ENCODE results near the gene FAM53B.

The FAM53B gene

GRCh38 chr10:124740369-124741280 lies 3.6 kb downstream of the FAM53B start:
- H3K27ac ChIP-seq = no peak overlapping the region
- H3K27me3 ChIP-seq (ENCODE audit: insufficient read depth, low read depth, severe bottlenecking) = no peaks in the 10 kb centered on the region
- no peaks in the 10 kb centered on the region; the same call in 1 of the 2 replicates for H3K36me3 ChIP-seq
- H3K9me3 ChIP-seq (ENCODE audit: severe bottlenecking) = no peaks in the 10 kb centered on the region
- DNase-seq = no peak
- TF ChIP-seq CTCF (IDR thresholded peaks at IDR 0.05; ENCODE audit: low read depth, low read length) = no peak
- H3K4me3 ChIP-seq (ENCODE audit: low read depth, low read length) = no peak overlapping the region

DNA sequence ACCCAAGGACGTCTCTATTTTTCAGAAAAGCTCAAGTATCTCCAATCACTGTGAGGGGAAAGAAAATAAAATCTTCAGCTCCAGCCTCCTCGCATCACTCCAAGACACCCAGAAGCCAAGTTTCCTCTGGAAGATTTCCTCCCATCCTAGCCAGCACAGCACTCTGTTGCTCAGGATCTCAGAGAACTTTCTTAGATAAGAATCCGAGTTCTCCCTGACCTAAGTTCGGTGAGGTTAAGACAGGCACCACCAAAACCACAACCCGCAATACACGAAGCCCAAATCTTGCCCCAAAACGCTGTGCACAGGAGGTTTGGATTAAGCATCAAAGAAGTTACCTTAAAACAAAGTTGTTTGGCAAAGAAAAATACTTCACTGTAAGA lies 4.2 kb downstream of the FAM53B start:
- H3K27me3 ChIP-seq (ENCODE audit: insufficient read depth, low read depth, severe bottlenecking) = no peaks in the 10 kb centered on the region
- no peak for DNase-seq
- no peak for TF ChIP-seq CTCF (IDR thresholded peaks at IDR 0.05; ENCODE audit: low read depth, low read length)
- no peaks in the 10 kb centered on the region for H3K36me3 ChIP-seq
- no peaks in the 10 kb centered on the region for H3K9me3 ChIP-seq (ENCODE audit: severe bottlenecking)
- H3K27ac ChIP-seq = no peak overlapping the region
- no peak overlapping the region for H3K4me3 ChIP-seq (ENCODE audit: low read depth, low read length)

DNA sequence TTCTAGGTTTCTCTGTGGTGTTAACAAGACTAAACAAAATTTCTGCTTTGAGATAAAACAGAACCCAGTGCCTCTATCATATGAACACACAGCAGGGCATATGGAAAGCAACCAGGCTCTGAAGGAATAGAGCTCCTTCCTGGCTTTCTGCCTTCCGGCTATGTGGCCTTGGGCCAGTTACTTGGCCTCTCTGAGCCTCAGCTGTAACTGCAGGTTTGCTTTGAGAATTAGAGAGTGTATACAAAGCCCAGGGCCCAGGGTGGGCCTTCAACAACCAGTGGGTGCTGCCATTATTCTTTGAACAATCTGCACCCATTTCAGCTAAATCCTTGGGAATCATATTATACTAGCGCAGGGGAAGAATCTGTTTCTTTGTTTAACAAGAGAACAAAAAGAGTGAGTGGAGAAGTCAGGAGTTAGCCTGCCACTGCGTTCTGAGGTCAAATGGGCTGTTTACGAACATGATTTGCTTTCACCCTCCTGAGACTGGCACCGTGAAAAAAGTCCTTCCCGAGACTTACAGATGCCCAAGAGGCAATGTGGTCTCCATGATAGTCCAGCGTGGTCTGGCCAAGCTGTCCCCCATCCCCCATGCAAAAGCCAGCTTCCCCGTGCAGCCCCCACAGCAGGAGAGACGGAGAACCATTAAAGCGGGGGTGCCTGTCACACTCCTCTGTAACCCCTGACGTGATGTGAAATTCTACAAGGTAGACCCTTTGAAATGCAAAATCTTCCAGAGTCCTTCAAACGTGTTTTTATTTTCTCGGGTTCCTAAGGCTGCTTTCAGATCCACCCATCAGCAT lies 4.9 kb downstream of the FAM53B start:
- no peak overlapping the region for H3K4me3 ChIP-seq (ENCODE audit: low read depth, low read length)
- no peak for DNase-seq
- TF ChIP-seq CTCF (IDR thresholded peaks at IDR 0.05; ENCODE audit: low read depth, low read length) = no peak
- no peak overlapping the region for H3K27ac ChIP-seq
- H3K9me3 ChIP-seq (ENCODE audit: severe bottlenecking) = no peaks in the 10 kb centered on the region
- no peaks in the 10 kb centered on the region for H3K27me3 ChIP-seq (ENCODE audit: insufficient read depth, low read depth, severe bottlenecking)
- H3K36me3 ChIP-seq = 0 out of 2 replicates have a peak, but pooled peaks cover 3% of the 10 kb centered on the region

GRCh38 chr10:124738441-124738840 lies 5.7 kb downstream of the FAM53B start:
- no peaks in the 10 kb centered on the region for H3K27me3 ChIP-seq (ENCODE audit: insufficient read depth, low read depth, severe bottlenecking)
- TF ChIP-seq CTCF (IDR thresholded peaks at IDR 0.05; ENCODE audit: low read depth, low read length) = no peak
- H3K36me3 ChIP-seq = 0 out of 2 replicates have a peak, but pooled peaks cover 3% of the 10 kb centered on the region
- H3K4me3 ChIP-seq (ENCODE audit: low read depth, low read length) = no peak overlapping the region
- DNase-seq = no peak
- no peaks in the 10 kb centered on the region for H3K9me3 ChIP-seq (ENCODE audit: severe bottlenecking)
- no peak overlapping the region for H3K27ac ChIP-seq

GRCh38 chr10:124737708-124738107 lies 6.5 kb downstream of the FAM53B start:
- no peak overlapping the region for H3K4me3 ChIP-seq (ENCODE audit: low read depth, low read length)
- H3K36me3 ChIP-seq = 0 out of 2 replicates have a peak, but pooled peaks cover 3% of the 10 kb centered on the region
- no peak for TF ChIP-seq CTCF (IDR thresholded peaks at IDR 0.05; ENCODE audit: low read depth, low read length)
- H3K9me3 ChIP-seq (ENCODE audit: severe bottlenecking) = no peaks in the 10 kb centered on the region
- DNase-seq = no peak
- peak overlapping the region; percentile 52 for H3K27ac ChIP-seq
- no peaks in the 10 kb centered on the region for H3K27me3 ChIP-seq (ENCODE audit: insufficient read depth, low read depth, severe bottlenecking)

Data from WERI-Rb-1 (cell line).